DMS79 (cell line): ENCODE data around the gene BRCA2.
"Not testable (repeated sequence)": the region's sequence is repeated elsewhere in the genome, so short reads cannot be mapped to it uniquely, and the experiment has no call there.

Experiments
- DNase-seq: peaks from one replicate; lab custom pipeline; 2025; lab: John Stamatoyannopoulos, UW

The BRCA2 gene

GRCh38 chr13:32311188-32311897, 4.0 kb upstream of the BRCA2 start:
- DNase-seq, result no peak

- peak; percentile 17 for DNase-seq
Measured at GRCh38 chr13:32314271-32315237, 754 bp upstream of the BRCA2 start.

DNA sequence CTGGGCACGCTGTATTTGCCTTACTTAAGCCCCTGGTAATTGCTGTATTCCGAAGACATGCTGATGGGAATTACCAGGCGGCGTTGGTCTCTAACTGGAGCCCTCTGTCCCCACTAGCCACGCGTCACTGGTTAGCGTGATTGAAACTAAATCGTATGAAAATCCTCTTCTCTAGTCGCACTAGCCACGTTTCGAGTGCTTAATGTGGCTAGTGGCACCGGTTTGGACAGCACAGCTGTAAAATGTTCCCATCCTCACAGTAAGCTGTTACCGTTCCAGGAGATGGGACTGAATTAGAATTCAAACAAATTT, 676 bp downstream of the BRCA2 start:
- no peak for DNase-seq

- DNase-seq, result no peak
Measured at GRCh38 chr13:32316501-32316900, 1.2 kb downstream of the BRCA2 start.

DNA sequence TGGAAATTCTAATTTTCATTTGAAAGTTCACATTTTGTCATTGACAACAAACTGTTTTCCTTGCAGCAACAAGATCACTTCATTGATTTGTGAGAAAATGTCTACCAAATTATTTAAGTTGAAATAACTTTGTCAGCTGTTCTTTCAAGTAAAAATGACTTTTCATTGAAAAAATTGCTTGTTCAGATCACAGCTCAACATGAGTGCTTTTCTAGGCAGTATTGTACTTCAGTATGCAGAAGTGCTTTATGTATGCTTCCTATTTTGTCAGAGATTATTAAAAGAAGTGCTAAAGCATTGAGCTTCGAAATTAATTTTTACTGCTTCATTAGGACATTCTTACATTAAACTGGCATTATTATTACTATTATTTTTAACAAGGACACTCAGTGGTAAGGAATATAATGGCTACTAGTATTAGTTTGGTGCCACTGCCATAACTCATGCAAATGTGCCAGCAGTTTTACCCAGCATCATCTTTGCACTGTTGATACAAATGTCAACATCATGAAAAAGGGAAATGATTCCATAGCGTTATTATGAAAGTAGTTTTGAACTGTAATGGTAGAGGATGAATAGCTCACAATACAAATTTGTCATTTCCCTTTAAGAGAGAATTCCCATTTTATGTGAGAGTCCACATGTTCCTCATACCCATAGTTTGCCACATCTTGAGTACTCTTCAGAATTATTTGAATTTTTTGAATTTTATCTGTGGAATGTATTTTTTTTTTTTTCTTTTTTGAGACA, 2.6 kb downstream of the BRCA2 start:
- no peak for DNase-seq

- DNase-seq, result no peak
Measured at GRCh38 chr13:32320528-32320927, 5.2 kb downstream of the BRCA2 start.

DNA sequence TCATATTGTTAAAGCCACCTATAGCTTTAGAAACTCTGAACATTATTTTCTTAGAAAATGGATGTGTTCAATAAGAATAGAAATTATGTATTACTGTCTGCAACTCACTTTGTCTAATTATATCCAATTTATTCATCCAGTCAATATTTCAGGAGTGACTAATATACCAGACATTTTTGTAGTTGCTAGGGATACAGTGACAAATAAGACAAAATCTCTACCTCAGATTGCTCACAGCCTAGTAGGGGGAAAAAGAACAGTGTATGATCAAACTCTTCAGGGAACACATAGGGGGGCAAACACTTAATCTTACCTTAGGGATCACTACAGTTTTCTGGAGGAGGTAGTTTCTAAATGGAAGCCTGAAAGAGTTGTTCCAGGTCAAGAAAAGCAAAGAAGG, 8.6 kb downstream of the BRCA2 start:
- no peak for DNase-seq

DNA sequence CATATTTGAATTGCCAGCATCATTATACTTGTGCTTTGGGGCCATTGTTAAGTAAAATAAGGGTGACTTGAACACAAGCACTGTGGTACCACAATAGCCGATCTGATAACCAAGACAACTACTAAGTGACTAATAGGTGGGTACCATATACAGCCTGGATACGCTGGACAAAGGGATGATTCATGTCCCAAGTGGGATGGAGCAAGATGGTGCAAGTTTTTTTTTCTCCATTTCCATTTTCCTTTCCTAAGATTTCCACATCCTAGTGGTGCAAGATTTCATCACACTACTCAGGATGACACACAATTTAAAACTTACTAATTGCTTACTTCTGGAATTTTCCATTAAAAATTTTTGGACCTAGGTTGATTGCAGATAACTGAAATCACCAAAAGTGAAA, 15.1 kb downstream of the BRCA2 start:
- no peak for DNase-seq

DNA sequence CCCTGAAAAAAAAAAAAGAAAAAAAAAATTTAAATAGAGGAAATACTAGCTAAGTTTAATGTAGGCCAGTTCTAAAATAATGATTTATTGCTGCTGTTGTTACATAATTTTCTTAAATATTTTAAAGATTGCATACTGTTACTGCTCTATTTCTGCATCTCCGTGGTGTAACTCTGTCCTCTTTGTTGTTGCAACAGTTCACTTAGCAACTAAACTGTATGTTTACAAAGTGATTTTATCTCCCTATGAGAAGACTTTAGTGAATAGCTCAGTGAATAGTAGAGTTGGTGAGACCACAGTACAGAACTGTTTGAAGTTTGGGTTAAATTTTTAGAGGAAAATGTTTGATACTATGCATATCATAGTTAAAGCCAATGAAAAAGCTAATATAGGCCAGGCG, 19.4 kb downstream of the BRCA2 start:
- no peak for DNase-seq

- no peak for DNase-seq
Measured at GRCh38 chr13:32340914-32341313, 25.6 kb downstream of the BRCA2 start.

DNA sequence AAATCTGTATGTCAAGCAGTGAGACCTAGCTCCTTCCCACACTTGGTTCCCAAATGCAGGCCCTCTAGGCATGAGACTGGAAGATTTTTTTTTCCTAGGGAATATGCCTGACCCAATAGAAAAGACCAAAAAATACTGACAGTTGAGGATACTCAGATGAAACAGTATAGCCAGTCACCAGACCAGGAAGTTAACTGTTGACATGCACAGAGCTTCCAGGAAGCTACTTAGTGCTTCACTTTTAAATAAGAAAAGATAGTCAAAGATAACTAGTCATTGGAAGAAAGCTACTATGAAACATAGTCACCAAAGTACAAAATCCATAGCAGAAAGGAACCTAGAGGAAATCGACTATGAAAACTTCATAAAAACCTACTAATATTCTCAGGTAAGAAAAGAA, 32.3 kb downstream of the BRCA2 start:
- no peak for DNase-seq

- not testable (repeated sequence) for DNase-seq
Measured at GRCh38 chr13:32350839-32351441, 35.6 kb downstream of the BRCA2 start.

DNA sequence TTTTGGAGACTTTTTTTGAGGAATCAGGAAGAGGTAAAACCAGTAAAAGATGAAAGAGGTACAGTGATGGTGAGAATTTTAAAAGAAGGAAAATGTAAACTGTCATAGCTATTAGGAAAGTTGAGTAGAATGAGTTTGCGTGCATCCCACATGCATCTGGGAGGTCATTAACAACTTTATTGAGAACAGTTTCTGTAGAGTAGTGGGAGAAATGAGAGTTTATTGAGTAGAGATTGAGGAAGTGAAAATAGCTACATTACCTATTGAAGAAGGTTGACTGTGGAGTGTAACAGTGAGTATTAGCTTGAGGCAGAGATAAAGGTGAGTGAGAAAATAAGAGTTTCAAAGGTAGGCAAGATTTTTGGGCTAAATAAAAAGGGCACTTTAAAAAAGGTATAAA, 38.7 kb downstream of the BRCA2 start:
- no peak for DNase-seq

- not testable (repeated sequence) for DNase-seq
Measured at GRCh38 chr13:32355935-32356334, 40.6 kb downstream of the BRCA2 start.

GRCh38 chr13:32362574-32362973, 47.3 kb downstream of the BRCA2 start:
- no peak for DNase-seq

DNA sequence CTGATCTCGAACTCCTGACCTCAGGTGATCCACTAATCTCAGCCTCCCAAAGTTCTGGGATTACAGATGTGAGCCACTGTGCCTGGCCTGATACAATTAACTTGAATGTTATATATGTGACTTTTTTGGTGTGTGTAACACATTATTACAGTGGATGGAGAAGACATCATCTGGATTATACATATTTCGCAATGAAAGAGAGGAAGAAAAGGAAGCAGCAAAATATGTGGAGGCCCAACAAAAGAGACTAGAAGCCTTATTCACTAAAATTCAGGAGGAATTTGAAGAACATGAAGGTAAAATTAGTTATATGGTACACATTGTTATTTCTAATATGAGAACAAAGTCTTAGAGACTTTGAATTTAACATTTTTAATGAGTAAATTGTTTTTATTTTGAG, 55.5 kb downstream of the BRCA2 start:
- no peak for DNase-seq

DNA sequence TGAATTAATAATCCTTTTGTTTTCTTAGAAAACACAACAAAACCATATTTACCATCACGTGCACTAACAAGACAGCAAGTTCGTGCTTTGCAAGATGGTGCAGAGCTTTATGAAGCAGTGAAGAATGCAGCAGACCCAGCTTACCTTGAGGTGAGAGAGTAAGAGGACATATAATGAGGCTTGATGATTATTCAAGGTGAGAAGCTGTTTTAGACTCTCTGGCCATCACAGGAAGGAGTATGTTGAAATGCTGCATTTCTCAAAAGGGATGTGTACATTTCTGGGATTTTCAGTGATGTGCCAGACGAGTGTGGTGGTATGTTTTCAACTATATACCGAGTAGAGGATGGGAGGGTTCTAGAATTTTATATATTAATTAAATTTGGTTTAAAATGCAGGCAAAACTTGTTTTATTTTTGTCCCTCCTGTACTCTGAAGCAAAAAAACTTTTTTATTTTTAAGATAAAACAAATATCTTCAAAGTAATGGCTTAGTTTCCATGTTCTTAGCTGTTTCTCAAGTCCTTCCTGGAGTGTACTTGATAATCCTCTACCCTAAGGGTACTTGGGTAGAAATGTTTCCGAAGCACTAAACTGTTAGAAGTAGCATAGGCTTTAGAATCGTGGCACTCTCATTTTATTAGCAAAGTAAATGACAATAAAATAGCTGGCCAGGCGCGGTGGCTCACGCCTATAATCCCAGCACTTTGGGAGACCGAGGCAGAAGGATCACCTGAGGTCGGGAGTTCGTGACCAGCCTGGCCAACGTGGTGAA, 61.5 kb downstream of the BRCA2 start:
- no peak for DNase-seq

- DNase-seq, result no peak
Measured at GRCh38 chr13:32378012-32378411, 62.7 kb downstream of the BRCA2 start.

GRCh38 chr13:32381539-32381938, 66.2 kb downstream of the BRCA2 start:
- no peak for DNase-seq

DNA sequence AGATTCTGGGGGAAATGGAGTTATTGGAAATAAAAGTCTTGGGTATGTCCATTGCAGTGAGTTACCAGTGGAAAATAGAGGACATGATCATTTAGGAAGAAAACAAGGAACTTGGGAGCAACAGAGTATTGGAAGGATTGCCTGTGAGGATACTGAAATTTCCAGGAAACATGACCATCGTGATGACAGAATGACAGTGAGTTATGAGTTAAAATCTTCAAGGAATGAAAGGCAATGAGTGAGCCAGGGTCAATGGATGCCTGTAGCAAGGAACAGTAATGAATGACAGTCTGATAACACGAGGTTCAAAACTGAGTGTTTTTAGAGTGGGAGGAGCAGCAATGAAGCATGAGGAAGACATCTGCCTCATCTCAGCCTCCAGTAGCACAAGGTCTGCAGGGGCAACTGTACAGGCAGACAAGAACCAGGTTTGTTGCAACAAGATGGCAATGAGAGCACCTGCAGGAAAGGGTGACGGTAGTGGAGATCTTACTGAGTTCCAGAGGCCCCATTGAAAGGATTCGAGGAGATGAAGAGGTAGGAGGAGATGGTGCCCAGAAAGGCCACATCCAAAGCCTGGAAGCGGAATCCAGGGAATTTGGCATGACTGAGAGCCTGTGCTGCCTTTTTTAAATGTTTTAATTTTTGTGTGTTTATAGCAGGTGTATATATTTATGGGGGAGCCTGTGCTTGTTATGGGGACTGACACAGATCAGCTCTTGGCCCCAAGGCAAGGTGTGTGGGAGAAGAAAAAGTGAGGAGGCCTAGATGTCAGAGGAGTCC, 68.7 kb downstream of the BRCA2 start:
- DNase-seq, result no peak

DNA sequence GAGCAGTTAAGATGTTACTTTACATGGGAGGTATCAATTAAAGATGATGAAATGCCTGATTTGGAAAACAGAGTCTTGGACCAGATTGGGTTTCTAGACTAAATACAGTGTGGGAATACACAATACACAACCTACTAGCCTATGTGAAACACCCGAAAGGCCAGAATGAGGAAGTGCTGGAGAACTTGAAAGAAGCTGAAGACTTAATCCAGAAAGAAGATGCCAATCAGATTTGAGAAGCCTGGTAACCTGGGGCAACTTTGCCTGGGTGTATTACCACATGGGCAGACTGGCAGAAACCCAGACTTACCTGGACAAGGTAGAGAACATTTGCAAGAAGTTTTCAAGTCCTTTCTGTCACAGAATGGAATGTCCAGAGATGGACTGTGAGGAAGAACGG, 69.4 kb downstream of the BRCA2 start:
- no peak for DNase-seq
